Iris pigment epithelial cell (primary cell): ENCODE measurements around the gene SHB.
A peak's percentile ranks its signal among the peaks of the same experiment; 100 is the strongest.

Experiments used
- DNase-seq: peaks from one replicate; pipeline ENCODE4 v3.0.0-alpha.2; 2011; ENCODE audit warnings: low read depth

SHB gene

DNA sequence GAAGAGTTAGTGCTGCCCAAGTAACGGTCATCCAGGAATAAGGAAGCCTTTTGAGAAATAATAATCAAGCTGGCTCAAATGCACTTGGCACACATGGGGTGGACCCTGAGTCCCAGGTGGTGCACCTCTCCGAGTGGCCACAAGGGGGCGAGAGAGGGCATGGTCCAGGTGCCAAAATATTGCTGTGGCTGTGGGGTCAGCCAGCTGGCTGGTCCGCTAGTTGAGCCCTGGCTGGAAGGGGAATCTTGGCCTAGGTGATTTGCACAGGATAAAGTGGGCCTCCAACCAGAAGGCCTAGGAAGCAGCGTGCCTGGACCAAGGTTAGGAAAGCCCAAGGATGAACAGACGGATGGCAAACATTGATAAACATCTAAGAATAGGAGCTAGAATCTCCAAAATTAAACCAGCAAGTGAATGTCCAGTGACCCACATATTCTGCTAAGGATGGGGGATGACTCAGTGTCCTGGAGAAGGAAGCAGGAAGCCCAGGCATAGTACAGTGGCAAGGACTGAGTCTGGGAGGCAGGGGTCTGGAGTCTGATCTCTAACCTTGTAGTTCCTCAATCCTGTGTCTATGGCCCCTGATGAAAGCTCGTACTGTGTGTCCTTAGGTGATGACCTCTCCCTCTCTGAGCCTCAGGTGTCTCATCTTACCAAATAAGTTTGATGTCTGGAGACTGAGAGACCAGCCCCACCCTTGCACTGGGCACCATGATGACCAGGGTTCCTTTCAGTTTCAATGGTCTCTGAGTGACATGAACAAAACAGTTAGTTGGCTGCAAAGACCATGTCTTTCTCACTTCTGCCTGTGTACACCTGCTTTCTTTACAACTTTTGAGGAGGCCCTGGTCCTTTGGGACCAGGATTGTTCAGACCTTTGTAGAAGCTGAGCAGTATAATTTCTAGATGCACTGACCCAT, 19.2 kb upstream of the SHB start:
- DNase-seq, result no peak

DNA sequence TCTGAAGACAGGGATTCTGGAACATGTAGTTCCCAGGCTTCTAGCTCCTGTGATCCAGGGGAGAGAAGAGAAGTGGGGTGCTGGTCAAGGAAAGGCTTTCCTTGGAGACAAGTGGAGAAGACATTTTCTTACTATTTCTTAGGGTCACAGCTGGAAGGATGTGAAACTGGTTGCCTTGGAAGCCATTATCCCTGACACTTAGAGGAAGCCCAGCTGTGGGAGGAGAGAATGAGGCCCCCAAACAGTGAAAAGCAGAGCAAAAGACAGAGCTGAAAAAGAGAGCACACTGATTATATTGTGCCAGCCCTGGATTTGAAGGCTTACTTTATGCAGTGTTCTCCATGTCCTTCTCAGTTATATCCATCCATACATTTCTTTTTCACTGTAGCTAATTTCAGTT, 17.5 kb upstream of the SHB start:
- no peak for DNase-seq

DNA sequence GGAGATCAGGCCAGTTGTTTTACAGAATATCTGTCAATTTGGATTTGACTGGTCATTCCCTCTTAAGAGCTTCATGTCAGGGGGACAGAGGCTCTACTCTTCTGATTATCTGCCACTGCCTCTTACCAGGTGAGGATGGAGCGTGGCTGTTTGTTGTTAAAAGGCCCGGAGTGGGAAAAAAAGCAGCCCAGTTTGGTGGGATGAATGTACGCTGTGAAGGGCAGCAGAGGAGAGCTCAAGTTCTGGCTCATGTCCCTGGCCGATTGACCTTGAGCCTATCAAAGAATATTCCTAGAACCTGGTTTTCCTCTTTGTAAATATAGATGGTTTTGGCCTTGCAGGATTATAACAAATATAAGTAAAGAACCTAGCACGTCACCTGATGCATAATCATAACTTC, 16.3 kb upstream of the SHB start:
- DNase-seq, result no peak

DNA sequence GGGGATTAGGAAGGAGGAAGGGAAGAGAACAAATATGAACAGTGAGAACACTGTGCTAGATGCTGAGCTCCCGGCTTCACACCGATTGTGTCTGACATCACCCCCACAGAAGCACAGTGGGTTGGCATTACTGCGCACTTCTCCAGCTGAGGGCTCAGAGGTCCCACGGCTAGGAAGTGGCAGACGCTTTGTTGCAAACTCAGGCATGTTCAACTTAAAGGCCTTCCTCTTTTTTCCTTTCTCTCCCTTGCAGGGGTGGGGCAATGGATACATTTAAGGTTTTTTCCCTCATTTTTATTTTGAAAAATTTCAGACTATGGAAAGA, 15.5 kb upstream of the SHB start:
- no peak for DNase-seq

DNA sequence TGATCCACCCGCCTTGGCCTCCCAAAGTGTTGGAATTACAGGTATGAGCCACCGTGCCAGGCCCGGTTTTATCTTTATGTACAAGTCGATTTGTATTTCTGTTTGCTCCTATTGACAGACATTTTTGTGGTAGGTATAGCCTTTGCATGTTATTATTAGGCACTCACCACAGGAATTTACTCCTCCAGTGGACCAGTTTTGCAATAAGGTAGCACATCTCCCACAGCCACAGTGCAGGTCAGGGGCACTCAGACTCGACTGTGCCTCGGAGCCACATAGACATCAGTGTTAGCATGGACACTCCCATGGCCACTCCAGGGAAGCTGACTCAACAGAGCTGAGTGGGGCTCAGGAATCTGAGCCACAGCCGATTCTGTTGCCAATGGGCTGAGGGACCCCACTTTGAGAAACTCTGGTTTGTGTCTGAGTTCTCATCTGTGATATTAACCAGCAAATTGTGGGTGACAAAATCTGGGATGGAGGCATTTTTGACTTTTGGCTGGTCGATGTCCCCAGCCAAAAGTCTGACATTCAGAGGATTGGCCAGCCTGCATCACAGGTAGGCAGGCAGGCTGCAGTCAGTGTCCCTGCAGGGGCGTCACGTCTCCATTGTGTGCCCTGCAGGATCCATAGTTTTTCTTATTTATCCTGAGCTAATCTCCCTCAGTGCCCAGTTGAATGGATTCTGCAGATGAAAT, 15.0 kb upstream of the SHB start:
- peak; percentile 66 for DNase-seq

DNA sequence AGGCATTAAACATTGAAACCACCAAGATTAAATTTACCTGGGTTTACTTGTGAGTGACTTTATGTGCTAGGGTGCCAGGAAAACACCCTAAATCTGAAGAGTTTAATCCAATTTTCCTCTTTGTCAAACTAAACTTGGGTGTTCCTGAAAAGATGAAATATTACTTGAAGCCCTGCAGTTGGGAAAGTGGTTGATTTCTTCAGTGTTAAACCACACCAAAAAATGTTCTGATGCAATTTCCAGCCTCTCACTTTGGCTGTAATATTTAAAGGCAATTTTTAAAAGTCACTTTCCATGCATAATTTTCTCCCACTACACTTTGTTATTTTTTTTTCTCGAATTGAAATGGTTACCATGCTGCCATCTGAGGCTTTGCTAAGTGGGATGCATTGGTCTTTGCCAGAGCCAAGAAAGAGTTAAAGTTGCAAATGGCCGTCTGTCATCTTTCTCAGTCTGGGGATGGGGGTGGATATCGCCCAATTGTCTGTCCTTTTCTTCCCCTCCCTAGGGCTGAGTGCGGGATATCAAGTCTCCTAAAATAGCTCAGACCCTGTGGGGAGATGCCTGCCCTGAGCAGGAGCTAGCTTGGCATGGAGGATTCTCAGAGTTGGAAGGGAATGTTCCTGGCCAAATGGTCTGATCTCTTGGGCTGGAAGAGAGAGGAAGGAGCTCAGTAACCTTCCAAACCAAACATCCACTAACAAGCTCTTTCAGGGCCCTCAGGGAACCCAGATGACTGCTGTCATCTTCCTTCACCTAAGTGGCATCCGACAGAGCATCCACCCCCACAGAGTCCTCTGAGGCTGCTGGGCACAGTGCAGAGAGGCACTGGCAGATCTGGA, 13.6 kb upstream of the SHB start:
- DNase-seq, result no peak

DNA sequence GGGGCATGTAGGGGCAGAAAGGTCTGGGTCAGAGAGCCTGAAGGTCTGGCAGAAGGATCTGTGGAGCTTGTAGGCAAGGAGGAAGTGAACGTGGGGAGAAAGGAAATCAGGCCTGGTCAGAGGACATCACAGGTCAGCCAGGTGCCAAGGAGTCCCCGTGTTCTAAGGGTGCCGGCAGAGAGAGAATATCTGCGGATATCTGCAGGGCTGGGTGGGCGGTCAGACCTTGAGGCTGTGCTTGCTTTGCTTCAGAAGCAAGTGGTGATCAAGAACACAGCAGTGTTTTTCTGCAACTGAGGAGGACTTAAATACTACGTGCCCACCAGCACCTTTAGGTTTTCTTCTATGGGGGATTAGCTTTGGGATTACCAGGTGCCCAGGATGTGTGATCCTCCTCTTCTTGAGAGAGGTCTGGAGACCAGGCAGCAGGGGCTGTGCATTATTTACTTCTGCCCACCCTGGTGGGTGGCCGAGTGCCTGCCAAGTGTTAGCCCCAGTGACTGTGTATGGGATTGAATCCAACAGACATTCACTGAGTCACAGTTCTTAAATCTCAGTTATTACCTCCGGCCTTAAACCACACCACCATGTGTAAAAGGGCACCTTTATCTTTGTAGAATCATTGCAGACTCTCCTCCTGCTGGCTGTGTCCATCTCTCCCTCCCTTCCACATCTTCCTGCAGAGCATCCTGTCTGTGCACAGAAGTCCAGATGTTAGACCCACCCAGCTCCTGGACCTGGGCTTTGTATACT, 12.5 kb upstream of the SHB start:
- DNase-seq, result no peak

DNA sequence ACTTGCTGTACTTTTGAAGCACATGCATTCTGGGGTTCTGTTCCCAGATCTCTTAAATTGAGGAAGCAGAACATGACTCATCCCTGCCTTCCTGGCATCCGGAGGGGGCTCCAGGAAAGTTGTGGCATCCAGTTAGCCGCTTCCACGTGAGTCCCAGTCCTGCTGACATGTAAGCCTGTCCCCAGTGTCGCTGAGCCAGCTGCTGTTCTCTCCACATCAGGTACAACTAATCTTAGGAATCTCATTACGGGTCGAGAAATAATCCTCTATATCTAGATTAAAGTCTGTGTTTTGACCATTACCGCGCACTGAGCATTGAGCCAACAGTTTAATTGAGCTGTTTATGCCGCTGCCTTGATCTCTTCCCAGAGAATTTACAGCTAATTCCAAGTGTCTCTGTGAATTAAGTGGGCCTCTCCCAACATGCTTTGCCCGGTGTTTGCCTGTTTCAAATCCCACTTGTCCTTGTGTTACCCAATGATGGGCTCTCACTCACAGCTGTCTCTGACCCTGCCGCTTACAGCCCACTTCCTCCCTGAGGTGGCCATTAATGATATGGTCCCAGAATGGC, 10.5 kb upstream of the SHB start:
- peak; percentile 51 for DNase-seq

DNA sequence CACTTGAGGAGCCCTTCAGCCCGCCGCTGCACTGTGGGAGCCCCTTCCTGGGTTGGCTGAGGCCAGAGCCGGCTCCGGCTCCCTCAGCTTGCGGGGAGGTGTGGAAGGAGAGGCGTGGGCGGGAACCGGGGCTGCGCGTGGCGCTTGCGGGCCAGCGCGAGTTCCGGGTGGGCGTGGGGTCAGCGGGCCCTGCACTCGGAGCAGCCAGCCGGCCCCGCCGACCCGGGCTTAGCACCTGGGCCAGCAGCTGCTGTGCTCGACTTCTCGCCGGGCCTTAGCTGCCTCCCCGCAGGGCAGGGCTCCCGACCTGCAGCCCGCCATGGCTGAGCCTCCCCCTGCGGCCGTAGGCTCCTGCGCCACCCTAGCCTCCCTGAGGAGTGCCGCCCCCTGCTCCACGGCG, 6.2 kb upstream of the SHB start:
- DNase-seq, result no peak

DNA sequence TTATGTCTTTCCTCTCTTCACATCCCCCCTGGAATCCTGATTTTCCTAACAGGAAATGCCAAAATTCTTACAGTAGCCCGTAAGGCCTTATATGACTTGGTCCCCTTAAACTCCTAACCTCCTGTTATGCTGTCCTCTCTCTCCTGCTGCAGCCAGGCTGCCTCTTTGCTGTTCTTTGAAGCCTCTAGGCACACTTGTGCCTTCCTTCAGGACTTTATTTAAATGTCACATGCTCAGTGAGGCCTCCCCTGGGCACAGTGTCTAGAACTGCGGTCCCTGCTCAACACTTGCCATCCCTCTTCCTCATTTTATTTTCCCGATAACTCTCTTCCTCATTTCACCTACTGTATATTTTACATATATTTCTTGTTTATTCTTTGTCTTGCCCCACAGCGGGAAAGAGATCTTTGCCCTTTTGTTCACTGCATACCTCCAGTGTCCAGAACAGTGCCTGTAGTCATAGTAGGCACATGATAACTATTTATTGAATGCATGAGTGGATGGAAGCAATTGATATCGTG, 5.5 kb upstream of the SHB start:
- no peak for DNase-seq

DNA sequence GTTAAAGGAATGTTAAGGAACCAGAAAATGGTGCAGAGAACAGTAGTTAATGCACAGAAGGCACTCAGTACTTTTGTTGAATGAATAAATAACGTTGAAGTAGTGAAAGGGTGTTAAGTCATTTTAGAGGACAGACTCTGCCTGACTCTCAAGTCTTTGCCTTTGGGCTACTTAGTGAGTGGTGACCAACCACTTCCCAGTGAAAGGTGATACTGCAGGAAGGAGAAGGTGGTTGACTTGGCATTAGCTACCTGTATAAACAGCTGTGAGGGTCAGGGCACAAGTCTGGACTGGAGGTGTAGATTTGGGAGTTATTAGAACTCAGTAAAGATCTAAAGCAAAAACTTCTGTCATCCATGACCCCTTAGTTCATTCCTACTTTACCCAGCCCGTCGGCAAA, 4.9 kb upstream of the SHB start:
- DNase-seq, result no peak

DNA sequence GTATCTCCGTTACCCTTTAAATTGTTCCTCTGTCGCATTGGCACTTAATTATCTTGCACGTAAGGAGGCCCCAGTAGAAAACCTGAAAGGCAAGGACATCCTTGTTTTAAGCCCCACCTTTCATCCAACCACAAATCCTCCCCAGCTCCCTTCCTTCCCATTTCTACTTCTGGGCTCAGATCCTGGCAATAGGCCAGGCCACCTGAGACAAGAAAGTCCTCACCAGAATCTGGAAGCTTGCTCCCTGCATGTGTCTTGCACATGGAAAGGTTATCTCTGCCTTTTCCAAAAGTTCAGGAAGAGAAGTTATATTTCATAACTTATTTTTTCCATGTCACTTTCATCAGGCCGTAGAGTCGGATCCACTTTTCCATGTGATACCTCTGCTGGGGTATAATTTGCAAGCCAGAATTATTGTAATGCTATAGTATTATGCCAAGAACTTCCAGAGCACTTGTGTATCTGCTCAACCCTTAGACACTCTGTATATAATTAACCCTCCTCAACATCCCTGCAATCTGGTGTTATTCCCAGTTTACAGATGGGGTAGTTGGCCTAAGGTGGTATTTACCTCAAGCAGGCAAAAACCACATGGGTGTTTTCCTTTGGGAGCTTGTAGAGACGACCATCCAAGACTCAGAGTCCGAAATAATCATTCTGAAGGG, 2.6 kb upstream of the SHB start:
- DNase-seq, result no peak

DNA sequence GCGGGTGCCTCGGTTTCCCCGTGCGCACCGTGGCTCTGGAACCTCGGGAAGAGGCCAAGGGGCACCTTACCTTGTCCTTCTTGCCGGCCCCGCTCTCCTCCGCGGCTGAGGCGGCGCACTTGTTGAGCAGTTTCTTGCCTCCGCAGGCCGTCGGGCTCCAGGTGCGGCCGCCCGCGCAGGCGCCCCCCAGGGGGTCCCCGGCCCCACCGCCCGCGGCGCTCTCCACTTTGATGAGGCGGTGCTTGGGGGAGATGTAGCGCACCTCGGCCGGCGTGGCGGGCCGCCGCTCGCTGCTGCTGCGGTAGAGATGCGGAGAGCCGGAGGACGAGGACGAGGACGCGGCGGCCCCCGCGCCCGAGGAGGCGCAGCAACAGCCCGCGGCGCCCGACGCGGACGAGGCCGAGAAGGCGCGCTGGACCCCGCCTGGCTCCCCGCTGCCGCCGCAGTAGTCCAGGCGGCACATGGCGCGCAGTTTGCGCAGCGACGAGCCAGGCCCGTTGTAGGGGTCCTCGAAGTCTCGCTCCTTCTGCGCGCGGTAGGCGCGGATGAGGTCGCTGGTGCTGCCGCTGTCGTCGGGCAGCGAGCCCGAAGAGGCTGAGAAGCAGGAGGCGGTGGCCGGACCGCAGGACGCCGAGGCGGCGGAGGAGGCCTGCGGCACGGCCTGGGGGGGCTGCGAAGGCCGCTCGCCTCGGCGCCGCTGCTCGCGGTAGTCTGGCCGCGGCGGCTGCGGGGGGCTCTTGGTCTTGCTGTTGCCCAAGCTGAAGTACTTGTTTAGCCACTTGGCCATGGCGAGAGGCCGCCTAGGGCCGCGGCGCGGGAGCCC, 957 bp downstream of the SHB start:
- no peak for DNase-seq

DNA sequence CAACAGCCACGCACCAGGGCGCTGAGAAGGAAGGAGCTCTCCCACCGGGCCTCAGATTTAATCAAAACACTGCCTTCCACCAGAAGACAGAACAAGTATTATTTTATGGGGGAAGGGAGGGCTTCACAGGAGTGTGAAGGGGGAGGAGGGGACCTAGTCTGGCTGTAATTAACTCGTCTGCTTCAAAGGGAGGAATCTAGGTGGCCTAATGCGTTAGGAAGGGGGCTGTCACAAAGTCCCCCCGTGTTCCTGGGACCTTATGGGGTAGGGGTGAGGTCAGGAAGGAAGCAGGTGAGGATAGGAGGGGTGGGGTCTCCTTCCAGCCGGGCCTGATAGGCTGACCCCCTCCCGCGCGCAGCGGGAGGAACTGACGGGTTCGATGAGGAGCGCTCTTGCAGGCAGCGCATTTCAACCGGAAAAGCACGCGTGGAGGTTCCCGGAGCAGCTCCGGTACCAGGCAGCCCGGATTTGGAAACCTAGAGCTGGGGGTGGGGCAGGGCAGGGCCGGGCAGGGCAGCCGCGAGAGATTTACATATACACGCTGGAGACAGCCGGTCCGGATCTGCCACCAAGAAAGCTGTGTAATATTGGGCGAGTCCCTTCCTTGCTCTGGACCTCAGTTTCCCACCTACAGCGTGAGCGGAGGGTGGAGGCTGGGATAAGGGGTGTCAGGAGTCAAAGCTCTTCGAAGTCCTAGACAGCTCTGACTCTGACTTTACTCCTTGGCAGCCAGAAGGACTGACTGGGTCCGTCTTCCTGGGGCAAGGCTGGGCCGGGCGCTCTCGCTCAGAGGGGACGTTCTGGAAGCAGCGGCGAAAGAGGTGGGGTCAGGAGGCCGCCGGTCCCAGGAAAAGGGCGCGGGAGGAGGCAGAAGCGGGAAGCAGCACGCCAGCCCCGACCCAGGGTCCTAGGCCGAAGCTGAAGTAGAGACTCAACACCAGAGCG, 1.8 kb downstream of the SHB start:
- peak; percentile 48 for DNase-seq

DNA sequence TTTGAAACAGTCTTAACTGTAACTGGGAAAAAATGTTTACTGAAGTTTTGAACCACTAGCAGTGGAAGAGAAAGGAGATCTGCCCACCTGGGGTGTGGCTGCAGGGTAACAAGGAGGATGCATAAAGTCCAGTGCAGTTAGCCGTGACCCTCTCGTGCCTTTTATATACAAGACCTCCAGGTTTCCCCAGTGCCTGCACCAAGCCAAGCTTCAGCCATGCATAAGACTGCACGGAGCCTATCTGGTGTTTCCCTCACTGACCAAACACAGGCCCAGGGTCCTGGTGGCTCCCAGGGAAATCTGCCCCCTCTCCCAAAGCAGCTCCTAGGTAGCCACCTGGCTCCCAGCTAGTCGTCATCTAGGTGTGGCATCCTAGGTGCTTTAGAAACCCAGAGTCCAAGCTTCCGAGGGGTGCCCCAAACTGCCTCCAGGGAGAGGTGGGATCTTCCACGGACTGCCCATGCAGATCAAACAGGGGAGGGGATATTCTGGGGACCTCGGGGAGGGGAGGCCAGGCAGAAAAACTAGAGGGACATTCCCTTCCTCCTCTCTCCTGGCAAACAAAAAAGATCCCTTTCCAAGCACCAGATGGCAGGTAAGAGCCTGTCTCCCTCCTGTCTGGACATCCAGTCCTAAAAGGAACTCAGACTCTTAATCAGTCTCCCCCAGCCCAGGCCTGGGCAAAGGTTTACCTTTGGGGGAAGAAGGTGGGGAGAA, 2.7 kb downstream of the SHB start:
- DNase-seq, result no peak

DNA sequence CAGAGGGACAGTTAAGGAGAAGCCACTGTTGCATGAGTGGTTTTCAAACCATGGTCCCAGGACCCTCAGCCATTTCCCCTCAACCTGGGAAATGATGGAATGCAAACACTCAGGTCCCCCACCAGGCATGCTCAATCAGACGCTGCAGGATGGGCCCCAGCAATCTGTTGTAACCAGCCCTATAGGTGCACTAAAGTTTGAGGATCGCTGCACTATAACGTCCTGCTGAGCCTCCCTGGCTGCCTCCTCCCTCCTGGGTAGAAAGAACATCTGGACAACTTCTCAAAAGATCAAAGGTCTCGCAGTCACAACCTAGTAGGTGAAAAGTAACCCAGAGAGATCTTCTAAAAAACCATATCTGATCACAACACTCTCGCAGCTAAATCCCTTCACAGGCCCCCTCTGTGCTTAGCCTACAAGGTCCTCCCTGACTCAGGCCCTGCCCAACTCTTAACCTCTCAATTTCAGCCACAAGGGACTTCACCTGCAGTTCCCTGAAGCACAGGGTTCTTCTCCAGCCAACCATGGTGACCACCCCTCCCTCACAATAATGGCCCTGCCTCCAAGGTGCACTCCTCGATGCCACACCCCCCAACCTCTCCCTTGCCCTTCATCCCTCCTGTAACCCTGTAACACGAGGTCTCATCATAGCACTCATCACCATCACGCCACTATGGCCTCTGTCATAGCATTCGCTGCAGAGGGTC, 3.5 kb downstream of the SHB start:
- no peak for DNase-seq

DNA sequence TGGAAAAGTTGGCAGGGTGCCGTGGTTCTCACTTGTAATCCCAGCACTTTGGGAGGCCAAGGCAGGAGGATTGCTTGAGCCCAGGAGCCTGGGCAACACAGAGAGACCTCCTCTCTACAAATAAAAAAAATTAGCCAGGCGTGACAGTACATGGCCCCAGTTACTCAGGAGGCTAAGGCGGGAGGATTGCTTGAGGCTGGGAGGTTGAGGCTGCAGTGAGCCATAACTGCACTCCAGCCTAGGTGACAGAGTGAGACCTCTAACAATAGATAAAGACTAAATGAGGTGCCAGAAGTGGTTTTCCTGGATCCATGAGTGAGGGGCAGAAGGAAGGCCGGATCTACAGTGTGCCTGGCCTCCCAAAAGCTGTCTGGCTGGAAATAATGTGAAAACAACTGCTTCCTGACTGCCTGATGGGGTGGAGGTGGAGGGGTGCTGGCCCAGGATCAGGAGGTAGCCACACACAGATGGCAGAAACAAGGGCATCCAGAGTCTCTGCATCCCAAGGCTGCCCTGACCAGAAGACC, 4.1 kb downstream of the SHB start:
- no peak for DNase-seq
